ENCODE measurements around the gene GLIS2. TPM values are rescaled to one million over a fixed set of nuclear protein-coding genes. Genes with fewer than 3 reads are reported as not detected.
A peak's percentile ranks its signal among the peaks of the same experiment; 100 is the strongest.
"Not testable (repeated sequence)": the region's sequence is repeated elsewhere in the genome, so short reads cannot be mapped to it uniquely, and the experiment has no call there.

Gene GLIS2
- total RNA-seq, 1 donor from 2014 or later: 1.6 TPM

GRCh38 chr16:4330277-4330874 lies 14.5 kb downstream of the GLIS2 start:
- no peaks in the 10 kb centered on the region for H3K9me3 Mint-ChIP-seq (ENCODE audit: unreplicated experiment)
- no peak overlapping the region for H3K27ac Mint-ChIP-seq (ENCODE audit: unreplicated experiment)
- H3K27me3 Mint-ChIP-seq (ENCODE audit: unreplicated experiment): peaks cover 2% of the 10 kb centered on the region
- peaks cover 3% of the 10 kb centered on the region for H3K4me1 Mint-ChIP-seq (ENCODE audit: unreplicated experiment)
- H3K36me3 Mint-ChIP-seq (ENCODE audit: low read depth, unreplicated experiment): no peaks in the 10 kb centered on the region
- TF ChIP-seq, protein P1, sequence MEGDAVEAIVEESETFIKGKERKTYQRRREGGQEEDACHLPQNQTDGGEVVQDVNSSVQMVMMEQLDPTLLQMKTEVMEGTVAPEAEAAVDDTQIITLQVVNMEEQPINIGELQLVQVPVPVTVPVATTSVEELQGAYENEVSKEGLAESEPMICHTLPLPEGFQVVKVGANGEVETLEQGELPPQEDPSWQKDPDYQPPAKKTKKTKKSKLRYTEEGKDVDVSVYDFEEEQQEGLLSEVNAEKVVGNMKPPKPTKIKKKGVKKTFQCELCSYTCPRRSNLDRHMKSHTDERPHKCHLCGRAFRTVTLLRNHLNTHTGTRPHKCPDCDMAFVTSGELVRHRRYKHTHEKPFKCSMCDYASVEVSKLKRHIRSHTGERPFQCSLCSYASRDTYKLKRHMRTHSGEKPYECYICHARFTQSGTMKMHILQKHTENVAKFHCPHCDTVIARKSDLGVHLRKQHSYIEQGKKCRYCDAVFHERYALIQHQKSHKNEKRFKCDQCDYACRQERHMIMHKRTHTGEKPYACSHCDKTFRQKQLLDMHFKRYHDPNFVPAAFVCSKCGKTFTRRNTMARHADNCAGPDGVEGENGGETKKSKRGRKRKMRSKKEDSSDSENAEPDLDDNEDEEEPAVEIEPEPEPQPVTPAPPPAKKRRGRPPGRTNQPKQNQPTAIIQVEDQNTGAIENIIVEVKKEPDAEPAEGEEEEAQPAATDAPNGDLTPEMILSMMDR (IDR thresholded peaks at IDR 0.05; ENCODE audit: unreplicated experiment): peak; percentile 94
- peak; percentile 92 for DNase-seq (ENCODE audit: low spot score)
- no peak overlapping the region for H3K4me3 Mint-ChIP-seq (ENCODE audit: unreplicated experiment)

DNA sequence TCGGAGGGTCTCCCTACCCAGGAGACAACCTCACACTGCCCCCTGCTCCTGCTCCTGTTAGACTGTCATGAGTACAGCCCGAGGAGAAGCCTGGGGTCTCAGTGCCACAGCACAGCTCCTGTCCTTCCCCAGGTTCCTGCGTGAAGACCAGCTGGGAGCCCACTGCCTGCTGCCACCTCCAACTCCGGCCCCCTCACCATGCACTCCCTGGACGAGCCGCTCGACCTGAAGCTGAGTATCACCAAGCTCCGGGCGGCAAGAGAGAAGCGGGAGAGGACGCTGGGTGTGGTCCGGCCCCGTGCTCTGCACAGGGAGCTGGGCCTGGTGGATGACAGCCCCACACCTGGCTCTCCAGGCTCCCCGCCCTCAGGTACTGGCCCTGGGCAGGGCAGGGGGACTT lies 16.2 kb downstream of the GLIS2 start:
- no peak overlapping the region for H3K27ac Mint-ChIP-seq (ENCODE audit: unreplicated experiment)

DNA sequence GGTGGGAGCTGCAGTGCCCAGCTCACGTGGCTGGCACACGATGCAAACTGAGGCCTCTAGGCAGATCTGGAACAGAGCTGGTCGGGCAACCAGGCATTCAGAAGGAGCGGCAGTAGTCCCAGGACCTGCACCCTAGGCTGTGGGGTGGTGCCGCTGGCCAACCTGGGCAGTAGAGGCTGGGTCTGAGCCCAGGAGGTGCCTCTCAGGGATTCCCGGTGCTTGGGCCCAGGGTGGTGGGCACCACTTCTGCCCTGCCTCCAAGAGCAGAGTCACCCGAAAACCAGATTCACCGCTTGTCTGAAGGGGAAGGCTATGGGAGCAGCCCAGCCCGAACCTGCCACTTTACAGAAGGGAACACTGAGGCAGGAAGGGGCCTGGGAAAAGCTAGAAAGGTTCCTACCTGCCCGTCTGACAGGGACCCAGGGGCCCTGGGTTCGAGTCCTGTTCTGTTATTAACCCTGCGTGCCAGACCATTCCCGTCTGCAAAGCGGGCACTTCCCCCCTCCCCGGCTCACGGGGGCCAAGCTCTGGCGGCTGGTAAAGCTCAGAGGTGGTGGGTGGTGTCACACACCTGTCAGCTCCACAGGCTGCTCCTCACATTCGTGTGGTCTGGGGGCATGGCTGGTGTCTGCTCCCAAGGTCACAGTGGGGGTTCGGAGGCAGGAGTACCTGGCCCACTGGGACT lies 16.9 kb downstream of the GLIS2 start:
- H3K27me3 Mint-ChIP-seq (ENCODE audit: unreplicated experiment): peaks cover 2% of the 10 kb centered on the region
- H3K27ac Mint-ChIP-seq (ENCODE audit: unreplicated experiment): no peak overlapping the region
- H3K9me3 Mint-ChIP-seq (ENCODE audit: unreplicated experiment): no peaks in the 10 kb centered on the region
- peaks cover 4% of the 10 kb centered on the region for H3K36me3 Mint-ChIP-seq (ENCODE audit: low read depth, unreplicated experiment)
- peaks cover 3% of the 10 kb centered on the region for H3K4me1 Mint-ChIP-seq (ENCODE audit: unreplicated experiment)
- DNase-seq (ENCODE audit: low spot score): no peak
- TF ChIP-seq, protein P1 (IDR thresholded peaks at IDR 0.05; ENCODE audit: unreplicated experiment): no peak
- no peak overlapping the region for H3K4me3 Mint-ChIP-seq (ENCODE audit: unreplicated experiment)

More for the DNA sequence above, 16.2 kb downstream of the GLIS2 start:
- peaks cover 3% of the 10 kb centered on the region for H3K4me1 Mint-ChIP-seq (ENCODE audit: unreplicated experiment)
- peaks cover 4% of the 10 kb centered on the region for H3K36me3 Mint-ChIP-seq (ENCODE audit: low read depth, unreplicated experiment)
- H3K27me3 Mint-ChIP-seq (ENCODE audit: unreplicated experiment): peaks cover 2% of the 10 kb centered on the region
- H3K4me3 Mint-ChIP-seq (ENCODE audit: unreplicated experiment): no peak overlapping the region
- TF ChIP-seq, protein P1 (IDR thresholded peaks at IDR 0.05; ENCODE audit: unreplicated experiment): no peak
- DNase-seq (ENCODE audit: low spot score): no peak
- no peaks in the 10 kb centered on the region for H3K9me3 Mint-ChIP-seq (ENCODE audit: unreplicated experiment)

DNA sequence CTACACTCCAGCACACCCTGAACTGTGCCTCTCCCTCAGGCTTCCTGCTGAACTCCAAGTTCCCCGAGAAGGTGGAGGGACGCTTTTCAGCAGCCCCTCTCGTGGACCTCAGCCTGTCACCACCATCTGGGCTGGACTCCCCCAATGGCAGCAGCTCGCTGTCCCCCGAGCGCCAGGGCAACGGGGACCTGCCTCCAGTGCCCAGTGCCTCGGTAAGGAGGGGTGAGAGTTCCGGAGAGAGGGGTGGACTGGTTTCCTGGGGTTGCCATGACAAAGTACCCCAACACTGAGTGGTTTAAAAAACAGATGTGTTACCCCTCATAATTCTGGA lies 17.4 kb downstream of the GLIS2 start:
- TF ChIP-seq, protein P1 (IDR thresholded peaks at IDR 0.05; ENCODE audit: unreplicated experiment): no peak
- Mint-ChIP-seq H3K36me3 (ENCODE audit: low read depth, unreplicated experiment) (peaks cover 4% of the 10 kb centered on the region), H3K9me3 (ENCODE audit: unreplicated experiment) (no peaks in the 10 kb centered on the region), H3K27ac (ENCODE audit: unreplicated experiment) (no peak overlapping the region), H3K4me1 (ENCODE audit: unreplicated experiment) (peaks cover 2% of the 10 kb centered on the region), H3K27me3 (ENCODE audit: unreplicated experiment) (peaks cover 2% of the 10 kb centered on the region), H3K4me3 (ENCODE audit: unreplicated experiment) (no peak overlapping the region)
- DNase-seq (ENCODE audit: low spot score): no peak

- H3K4me1 Mint-ChIP-seq (ENCODE audit: unreplicated experiment); H3K9me3 Mint-ChIP-seq (ENCODE audit: unreplicated experiment); DNase-seq (ENCODE audit: low spot score); H3K27ac Mint-ChIP-seq (ENCODE audit: unreplicated experiment); H3K4me3 Mint-ChIP-seq (ENCODE audit: unreplicated experiment); H3K27me3 Mint-ChIP-seq (ENCODE audit: unreplicated experiment); H3K36me3 Mint-ChIP-seq (ENCODE audit: low read depth, unreplicated experiment): not testable (repeated sequence)
Observed at GRCh38 chr16:4333714-4334113, 17.8 kb downstream of the GLIS2 start.
